Measurements from ENCODE around the gene CAV1. TPM values are rescaled to one million over a fixed set of nuclear protein-coding genes. Genes with fewer than 3 reads are reported as not detected.
A peak's percentile ranks its signal among the peaks of the same experiment; 100 is the strongest.

CAV1 gene
- total and polyA plus RNA-seq, 2 of the 4 experiments (the other 2 are of a cell fraction) = 1,592 to 1,808 TPM

GRCh38 chr7:116543664-116544063 is 18.8 kb downstream of the CAV1 start:
- H3K4me3 ChIP-seq (ENCODE audit: insufficient read depth, low read depth, low read length) = no peak overlapping the region
- H3K4me2 ChIP-seq (ENCODE audit: low read depth, low read length) = peak overlapping the region; percentile 33; the same call in 1 of the 2 replicates
- H2BK15ac ChIP-seq (ENCODE audit: low read depth, low read length) = peak overlapping the region; percentile 77; the same call in 1 of the 3 replicates
- dilution Hi-C loops (cut with HindIII; ENCODE audit: low sequenced_read_pairs, unreplicated experiment) (no loop called here), in situ Hi-C loops (cut with MboI; ENCODE audit: low sequenced_read_pairs) (no loop called here), intact Hi-C loops (cut with micrococcal nuclease) (loop anchor here (5.0 kb wide), 1 partner anchor 44 kb away; no protein-coding TSS in a partner anchor)
- H3K4ac ChIP-seq (ENCODE audit: low read depth, low read length) = no peak overlapping the region; the same call in 1 of the 2 replicates
- peaks cover 25 to 83% of the 10 kb centered on the region in 2 experiments for H3K79me1 ChIP-seq (ENCODE audit: low read depth in 1 of 2, low read length in 2 of 2)
- ChIA-PET CTCF (interaction anchor here (0.7 kb wide), 1 partner anchor 370 kb away, joined by 3 read pairs; no protein-coding TSS in a partner anchor), POLR2A (ENCODE audit: unreplicated experiment) (no interaction called here)
- H4K8ac ChIP-seq (ENCODE audit: low read depth in 2 of 2, low read length in 2 of 2) = no peak overlapping the region; a peak in 1 of 4 replicates
- H3K9me1 ChIP-seq (ENCODE audit: insufficient read depth, low read length) = peaks cover 35% of the 10 kb centered on the region
- H4K91ac ChIP-seq (ENCODE audit: insufficient read depth, low read depth, low read length) = no peak overlapping the region
- no peak overlapping the region; the same call in 1 of the 2 replicates for H3K18ac ChIP-seq (ENCODE audit: low read depth, low read length)
- H4K5ac ChIP-seq (ENCODE audit: low read depth, low read length) = no peak overlapping the region
- no peak overlapping the region for H2BK120ac ChIP-seq (ENCODE audit: low read depth, low read length)
- H2AK9ac ChIP-seq (replicated peaks; ENCODE audit: low read depth, low read length, poor library complexity) = no peak overlapping the region
- BruUV-seq (replicated peaks) = no TSS peak
- TF ChIP-seq CEBPB (IDR thresholded peaks at IDR 0.05; ENCODE audit: low read depth, low read length) = peak; percentile 15; the same call in 1 of the 2 replicates
- peak; percentile 39; the same call in 1 of the 2 replicates for TF ChIP-seq MXI1 (IDR thresholded peaks at IDR 0.05; ENCODE audit: borderline replicate concordance, low read depth, low read length)
- TF ChIP-seq FOS (IDR thresholded peaks at IDR 0.05; ENCODE audit: low read depth, low read length) = peak; percentile 50; the same call in 1 of the 2 replicates
- TF ChIP-seq CHD1 (IDR thresholded peaks at IDR 0.05; ENCODE audit: low read depth, low read length) = no peak
- TF ChIP-seq MAZ (IDR thresholded peaks at IDR 0.05; ENCODE audit: borderline replicate concordance, low read depth, low read length) = no peak
- TF ChIP-seq CTCF (conservative IDR thresholded peaks at IDR 0.05; ENCODE audit: low read depth, low read length) = no peak
- peak overlapping the region; percentile 69; the same call in 1 of the 2 replicates for H3K23ac ChIP-seq (ENCODE audit: low read depth, low read length)
- H3K9me3 ChIP-seq (ENCODE audit: control insufficient read depth, insufficient read depth, low read length) = no peaks in the 10 kb centered on the region
- peaks cover 30% of the 10 kb centered on the region; the same call in 1 of the 2 replicates for H4K20me1 ChIP-seq (ENCODE audit: insufficient read depth, low read length)
- H3K9ac ChIP-seq (ENCODE audit: low read depth, low read length) = no peak overlapping the region
- peak overlapping the region; percentile 95 for H2BK5ac ChIP-seq (ENCODE audit: low read depth, low read length, poor library complexity, severe bottlenecking)
- ATAC-seq (ENCODE audit: low read depth) (no peak), DNase-seq (peak; percentile 74)
- peak overlapping the region; percentile 29; the same call in 1 of the 2 replicates for H3K27ac ChIP-seq (ENCODE audit: insufficient read depth, low read length)
- H3K4me1 ChIP-seq (ENCODE audit: control insufficient read depth, insufficient read depth, low read length) = peaks cover 41% of the 10 kb centered on the region
- no peak overlapping the region for H2BK20ac ChIP-seq (ENCODE audit: low read depth, low read length)
- no peaks in the 10 kb centered on the region for H3K27me3 ChIP-seq (ENCODE audit: control insufficient read depth, insufficient read depth, low read length)
- H3K14ac ChIP-seq (replicated peaks; ENCODE audit: low read depth, low read length) = no peak overlapping the region
- whole genome bisulfite sequencing, 2 experiments (ENCODE audit: extremely low coverage in 2 of 2, insufficient read length in 1 of 2) = no CpG with 5 or more reads among the region's 2 CpGs
- no peak overlapping the region for H2AFZ ChIP-seq (replicated peaks; ENCODE audit: low read length, poor library complexity)
- H2AK5ac ChIP-seq (ENCODE audit: low read depth, low read length) = no peak overlapping the region
- peaks cover 32% of the 10 kb centered on the region for H3K36me3 ChIP-seq (ENCODE audit: control insufficient read depth, insufficient read depth, low read length)
- no peak overlapping the region for H3K56ac ChIP-seq (ENCODE audit: extremely low read depth, insufficient read depth, low read length)
